EL (cell line): Measurements from ENCODE around the gene SEMA3D.

Experiments used
- DNase-seq: peaks from one replicate; pipeline ENCODE4 v3.0.0-alpha.2; 2016

The SEMA3D gene

DNA sequence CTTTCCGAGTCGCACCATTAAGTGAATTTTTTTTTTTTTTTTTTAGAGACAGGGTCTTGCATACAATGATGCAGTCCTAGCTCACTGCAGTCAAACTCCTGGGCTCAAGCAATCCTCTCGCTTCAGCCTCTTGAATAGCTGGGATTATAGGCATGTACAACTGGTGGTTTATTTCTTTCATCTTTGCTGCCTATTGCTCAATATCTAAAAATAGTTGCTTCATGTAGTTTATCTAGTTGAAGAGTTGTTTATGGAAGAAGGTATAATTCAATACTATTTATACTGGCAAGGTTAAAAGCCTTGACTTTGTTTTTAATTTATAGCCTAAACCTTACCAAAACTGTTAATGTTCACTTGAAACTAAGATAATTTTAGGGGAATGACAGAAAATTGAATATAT lies 66.9 kb downstream of the SEMA3D start:
- DNase-seq = no peak

DNA sequence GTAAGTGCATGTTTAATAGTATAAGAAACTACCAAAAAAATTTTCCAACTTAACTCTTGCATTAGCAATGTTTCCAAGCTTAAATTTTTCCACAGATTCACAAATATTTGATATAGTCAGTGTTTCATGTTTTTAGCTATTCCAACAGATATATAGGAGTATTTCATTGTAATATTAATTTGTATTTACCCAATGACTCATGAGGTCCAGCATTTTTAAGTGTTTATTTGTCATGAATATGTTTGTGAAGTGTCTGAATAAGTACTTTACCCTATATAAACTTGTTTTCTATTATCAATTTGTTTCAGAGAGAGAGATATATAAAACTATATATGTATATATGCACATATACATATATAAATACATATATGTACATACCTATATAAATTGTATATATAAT lies 71.0 kb downstream of the SEMA3D start:
- DNase-seq = no peak

DNA sequence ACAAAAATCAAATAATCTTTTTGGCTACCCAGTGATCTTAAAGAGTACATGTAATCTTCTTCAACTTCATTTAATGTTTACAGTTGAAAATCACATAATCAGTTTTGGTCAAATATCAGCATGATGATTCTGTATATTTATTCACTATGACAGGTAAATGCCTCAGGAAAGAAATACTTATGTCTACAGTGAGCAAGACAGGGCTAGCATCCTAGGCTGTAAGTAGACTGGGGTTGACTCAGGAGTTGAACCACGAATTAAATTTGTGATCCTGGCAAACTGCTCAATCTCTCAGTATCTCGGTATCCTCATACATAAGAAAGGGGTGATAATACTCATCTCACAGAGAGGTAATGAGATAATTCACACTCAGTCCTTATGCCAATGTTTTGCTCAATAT lies 71.8 kb downstream of the SEMA3D start:
- DNase-seq = no peak

DNA sequence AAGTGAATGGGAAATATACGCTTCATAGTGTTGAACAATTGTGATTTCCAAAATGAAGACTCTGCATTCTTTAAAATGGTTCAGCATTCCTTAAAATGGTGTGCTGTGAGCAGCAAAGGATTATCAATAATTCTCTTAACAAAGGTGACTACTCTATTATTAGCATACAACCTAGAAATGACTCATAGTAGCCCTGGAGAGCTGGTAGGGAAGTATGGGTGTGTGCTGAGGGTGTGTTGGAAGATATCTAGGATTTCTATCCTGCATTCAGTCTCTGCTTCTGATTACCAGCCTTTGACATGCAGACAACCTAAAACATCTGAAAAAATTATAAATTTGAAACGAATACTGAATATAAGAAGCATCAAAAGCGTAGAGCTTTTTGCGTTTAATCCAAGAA lies 72.5 kb downstream of the SEMA3D start:
- DNase-seq = no peak

DNA sequence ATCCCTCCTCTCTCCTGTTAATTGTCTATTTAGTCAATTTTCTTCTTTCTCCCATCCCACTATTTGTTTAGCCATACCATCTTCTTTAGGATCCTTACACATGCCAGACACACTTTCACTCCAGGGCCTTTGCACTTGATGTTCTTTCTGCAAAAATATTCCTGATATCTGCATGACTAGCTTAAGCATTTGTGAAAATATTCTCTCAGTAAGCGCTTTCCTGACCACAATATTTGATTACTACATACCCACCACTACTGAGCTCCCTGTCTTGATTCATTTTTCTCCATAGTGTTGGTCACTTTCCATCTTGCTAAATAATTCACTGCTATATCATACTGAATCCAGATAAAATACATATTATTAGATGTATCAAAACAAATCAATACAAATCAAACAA lies 75.1 kb downstream of the SEMA3D start:
- peak; percentile 53 for DNase-seq

DNA sequence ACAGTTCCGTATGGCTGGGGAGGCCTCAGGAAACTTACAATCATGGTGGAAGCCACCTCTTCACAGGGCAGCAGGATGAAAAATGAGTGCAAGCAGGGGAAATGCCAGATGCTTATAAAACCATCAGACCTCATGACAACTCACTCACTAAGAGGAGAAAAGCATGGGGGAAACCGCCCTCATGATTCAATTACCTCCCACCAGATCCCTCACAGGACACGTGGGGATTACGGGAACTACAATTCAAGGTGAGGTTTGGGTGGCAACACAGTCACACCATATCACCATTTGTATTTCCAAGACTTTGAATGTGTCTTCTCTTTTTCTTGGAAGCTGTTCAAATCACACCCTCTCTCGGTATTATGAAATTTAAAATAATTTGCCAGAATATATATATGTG lies 80.1 kb downstream of the SEMA3D start:
- no peak for DNase-seq

DNA sequence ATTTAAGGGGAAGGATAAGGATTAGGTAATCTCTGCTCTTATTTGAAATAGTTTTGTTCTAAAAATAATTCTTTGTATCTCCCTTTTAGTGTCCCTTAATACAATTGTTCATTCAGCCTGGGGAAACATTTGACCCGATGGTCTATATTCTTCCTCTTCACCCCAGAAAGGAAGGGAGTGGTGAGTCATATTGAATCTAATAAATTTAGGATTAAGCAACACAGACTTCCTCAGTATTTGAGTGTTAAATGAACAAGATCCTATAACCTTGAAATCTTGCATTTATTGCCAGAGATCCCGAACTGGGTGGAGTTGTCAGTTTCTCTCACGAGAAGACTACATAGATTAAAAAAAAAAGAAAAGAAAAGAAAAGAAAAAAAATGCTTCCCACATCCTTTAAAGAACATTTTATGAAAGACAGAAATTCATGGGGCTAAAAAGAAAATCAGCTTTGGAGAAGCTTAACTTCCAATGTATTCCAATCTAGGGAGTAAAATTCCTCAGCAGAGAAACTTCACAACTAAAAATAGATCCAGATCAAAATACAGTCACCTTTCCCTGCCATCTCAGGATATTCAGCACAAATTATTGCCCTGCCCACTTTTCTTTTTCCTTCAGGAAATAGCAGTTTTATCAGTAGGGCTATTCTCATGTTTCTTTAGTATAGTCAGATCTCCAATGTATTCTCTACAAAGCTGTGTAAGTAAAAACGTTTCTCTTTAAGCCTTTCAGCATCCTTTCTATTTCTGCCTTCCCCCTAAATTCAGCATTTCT lies 82.2 kb downstream of the SEMA3D start:
- DNase-seq = peak; percentile 73

DNA sequence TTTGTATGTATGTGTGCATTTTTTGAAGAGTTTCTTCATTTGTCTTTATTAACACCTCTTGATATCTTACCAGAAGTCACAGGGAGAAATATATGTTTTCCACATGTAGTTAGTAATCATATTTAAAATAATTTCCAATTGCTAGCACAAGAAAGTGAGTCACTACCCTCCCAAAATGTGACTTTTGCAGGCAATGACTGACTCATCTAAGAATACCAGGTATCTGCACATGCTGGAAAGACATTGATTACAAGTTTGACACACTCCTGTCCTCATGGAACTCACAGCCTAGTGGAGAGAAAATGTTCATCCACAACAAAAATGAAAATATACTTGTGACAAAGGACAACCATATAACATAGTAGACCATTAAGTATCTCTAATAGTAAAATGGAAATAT lies 82.9 kb downstream of the SEMA3D start:
- peak; percentile 42 for DNase-seq

DNA sequence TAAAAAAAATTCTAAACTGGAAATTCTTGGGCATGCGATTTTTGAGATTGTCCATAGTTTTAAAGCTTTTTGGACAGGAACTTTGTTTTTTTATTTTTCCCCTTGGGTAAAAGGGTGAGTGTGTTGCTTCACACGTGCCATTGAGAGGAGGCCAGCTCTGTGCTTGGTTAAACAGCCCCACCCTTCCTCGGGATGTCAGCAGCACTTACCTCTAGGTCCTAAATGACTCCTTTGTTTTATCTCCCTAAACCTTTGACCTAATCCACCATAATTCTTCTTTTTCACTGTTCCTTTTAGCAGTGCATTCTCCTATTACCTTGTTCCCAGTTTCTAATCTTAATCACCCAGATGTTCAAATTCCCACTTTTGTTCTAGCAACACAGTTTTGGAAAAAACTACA lies 83.5 kb downstream of the SEMA3D start:
- DNase-seq = peak; percentile 20

DNA sequence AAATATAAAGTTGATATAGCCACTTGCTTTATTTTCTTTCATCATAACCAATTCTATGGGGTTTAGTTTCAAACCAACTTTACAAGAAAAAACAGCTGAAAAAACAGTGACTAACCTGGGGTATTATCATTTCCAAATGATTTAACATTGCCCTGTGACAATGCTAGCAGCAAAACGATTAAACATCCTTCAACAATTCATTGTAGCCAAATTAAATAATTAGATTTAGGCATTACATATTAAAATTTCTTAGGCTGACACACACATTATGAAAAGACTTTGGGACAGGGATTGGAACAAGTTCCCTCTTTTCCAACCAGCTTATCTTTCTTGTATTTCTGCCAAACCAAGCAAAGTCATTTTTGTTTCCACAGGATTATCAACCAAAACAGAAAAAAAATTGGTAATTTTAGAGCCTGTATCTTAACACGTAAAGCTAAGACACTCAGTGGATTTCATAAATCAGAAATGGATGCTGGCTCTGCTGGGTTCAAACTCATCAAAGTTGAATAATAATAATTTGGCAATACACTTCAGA lies 84.0 kb downstream of the SEMA3D start:
- peak; percentile 53 for DNase-seq

DNA sequence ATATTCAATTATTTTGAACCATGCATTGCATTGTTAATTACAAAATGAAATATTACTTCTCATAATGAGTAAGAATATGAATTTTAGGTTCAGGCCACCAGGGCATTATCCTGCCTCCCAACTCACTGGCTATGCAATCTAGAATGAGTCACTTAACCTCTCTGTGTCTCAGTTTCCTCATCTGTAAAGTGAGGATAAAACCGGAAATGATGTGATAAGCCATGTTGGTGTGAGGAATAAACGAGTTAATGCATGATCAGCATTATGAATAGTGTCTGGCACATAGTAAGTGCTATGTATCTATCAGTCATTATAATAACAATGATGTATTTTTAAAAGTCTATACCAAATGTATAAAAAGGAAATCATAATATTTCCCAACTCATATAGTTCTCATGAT lies 85.5 kb downstream of the SEMA3D start:
- no peak for DNase-seq

DNA sequence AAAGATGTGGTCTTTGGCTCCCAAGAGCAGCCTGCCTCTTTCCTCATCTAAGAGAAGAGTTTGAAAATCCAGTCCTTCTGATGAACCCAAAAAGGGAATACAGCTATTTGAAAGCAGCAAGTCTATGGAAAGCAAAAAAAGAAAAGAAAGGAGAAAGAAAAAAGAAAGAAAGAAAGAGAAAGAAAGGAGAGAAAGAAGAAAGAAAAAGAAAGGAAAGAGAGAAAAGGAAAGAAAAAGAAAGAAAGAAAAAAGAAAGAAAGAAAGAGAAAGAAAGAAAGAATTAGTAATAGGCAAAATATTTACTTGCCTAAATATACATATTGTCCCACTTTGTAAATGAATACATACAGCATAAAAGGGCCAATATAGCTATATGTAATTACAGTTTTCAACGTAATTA lies 89.0 kb downstream of the SEMA3D start:
- DNase-seq = no peak

DNA sequence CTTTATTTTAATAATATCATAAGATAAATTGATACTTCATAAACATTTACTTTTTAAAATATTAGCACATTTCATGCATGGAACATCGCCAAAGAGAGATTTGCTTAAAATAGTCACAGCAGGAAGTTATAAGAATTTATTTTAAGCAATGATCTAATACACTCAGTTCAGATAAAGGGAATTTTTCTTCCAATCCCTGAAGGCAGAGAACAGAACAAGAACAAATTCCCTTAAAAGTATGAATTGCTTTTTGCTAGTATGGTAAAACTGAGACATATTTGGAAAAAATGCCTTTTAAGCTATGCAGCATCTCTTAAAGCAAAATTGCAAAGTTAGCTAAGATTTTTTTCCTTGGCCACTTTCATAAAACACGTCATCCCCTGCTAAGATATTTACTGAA lies 91.0 kb downstream of the SEMA3D start:
- DNase-seq = no peak

DNA sequence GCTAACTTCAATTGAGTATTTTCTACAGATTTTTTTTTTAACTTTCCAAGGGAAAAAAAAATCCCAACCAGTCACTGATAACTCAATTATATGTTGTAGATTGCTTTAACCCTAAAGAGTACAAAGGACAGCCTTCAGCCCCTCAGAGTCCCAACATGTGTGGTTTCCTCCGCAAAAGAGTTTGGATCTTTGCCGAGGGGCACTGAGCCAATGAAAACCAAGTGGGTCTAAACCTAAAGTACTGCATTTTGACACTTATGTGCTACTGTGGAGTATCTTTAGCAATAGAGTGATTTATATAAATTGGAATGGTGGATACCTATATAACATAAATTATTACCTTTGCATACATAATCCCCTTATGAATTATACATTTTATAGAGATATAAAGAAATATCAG lies 91.5 kb downstream of the SEMA3D start:
- no peak for DNase-seq

DNA sequence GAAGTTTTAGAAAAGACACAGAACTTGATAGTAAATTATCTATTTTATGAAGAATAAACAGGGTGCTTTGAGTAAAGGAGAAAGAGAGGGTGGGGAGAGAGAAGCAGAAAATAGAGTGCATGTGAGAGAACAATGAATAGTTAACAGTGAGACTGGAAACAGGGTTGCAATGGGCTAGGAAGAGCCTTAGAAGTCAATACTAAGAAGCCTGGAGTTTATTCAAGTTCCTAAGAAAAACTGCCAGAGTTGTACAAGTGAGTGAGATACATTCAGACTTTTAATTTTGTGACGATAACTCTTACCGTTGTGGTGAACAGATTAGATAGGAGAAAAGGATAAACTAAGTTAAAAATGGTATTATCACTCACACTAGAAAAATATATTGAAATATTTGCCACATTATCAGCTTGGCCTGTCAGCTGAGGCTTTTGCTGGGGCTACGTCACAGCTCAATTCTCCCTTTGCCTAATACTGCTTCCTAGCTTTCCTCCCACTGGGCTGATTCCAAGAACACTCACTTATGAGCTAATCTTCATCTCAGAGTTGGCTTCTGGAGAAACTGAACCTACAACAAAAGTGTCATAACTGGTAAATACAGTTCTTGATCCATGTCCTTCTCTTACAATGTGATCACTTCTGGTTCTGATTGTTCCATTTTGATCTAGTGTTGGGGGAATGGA lies 92.7 kb downstream of the SEMA3D start:
- DNase-seq = no peak

DNA sequence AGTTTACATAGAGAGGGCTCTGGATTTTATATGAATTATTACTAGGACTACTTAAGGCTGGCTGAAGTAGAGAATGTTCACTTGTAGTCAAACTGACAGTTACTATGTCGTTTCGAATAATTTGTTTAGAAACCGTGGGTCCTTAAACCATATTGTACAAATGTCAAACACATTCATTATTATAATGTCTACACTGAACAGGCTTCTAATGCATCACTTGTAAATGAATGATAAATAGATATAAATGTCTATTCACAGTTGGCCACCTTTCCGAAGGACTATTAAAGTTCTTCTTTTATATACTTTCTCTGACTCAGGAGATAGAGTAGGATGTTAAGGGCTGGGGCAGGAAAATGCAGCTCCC lies 95.3 kb downstream of the SEMA3D start:
- DNase-seq = no peak

DNA sequence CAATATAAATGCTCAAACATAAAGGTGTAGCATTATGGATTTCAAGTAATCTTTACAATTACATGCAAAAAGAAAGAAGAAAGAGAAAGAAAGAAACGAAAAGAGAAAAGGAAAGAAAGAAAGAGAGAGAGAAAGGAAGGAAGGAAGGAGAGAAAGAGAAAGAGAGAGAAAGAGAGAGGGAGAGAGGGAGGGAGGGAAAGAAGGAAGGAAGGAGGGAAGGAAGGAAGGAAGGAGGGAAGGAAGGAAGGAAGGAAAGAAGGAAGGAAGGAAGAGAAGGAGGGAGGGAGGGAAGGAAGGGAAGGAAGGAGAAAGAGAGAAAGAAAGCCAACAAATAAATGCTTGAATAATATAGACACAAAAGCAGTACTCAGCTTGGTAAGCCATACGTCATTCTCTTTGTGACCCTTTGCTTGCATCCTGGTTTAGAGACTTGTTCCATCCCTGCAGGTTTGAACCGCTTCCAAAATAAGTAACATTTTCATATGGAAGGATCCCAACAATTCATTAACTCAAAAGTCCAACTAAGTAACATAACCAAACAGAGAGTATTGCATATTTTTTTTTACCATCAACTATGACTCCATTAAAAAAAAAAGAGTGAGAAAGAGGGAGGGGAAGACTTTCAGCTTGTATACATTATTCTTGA lies 95.8 kb downstream of the SEMA3D start:
- DNase-seq = no peak

DNA sequence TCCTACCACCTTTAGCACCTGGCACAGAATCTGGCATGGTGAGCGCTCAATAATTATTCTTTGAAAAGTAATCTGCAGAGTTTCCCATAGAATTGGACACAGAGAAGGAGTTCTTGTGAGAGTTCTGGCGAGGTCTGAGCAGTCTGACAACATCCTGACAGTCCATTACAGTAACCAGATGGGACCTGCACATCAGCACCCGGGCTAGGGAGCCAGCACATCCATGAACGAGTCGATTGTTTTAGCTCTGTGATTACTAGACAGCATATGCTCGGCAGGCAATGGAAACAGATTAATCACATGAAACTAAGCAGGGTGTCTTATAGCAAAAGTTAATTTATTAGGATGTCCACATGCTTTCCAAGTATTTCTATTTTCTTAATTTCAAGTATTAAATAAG lies 96.7 kb downstream of the SEMA3D start:
- DNase-seq = no peak

DNA sequence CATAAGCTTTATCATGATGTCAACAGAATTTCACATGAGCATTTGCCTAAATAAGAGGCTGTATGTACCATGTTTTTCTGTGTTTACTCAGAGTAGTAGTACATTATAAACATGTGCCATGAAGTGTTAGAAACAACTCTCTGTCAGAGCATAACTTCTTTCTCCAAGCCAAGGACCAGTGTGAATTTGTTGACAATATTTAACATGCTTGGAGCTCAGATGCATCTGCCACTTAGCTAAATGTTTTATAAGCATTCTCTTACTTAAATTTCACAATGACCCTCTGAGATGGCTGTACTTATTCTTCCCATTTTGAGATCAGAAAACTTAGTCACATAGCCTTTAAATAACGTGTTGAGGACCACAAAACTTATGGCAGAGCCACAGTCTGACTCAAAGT lies 105.0 kb downstream of the SEMA3D start:
- no peak for DNase-seq

DNA sequence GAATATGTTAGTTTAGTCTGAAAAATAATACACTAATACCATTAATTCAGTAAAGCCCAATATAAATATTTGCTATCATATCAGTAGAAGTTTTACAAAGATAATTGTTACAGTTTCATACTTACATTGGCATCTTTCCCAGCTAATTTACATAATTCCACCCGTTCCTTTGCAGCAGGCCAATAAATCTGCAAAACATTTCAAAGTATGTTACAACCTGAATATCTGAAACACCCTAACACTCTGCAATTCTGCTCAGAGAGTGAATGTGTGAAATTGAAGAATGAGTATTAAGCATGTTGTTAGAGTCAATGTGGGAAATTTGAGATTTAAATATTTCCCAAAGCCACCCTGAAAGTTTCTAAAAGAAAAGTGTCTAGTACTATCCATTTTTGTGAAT lies 105.5 kb downstream of the SEMA3D start:
- no peak for DNase-seq

DNA sequence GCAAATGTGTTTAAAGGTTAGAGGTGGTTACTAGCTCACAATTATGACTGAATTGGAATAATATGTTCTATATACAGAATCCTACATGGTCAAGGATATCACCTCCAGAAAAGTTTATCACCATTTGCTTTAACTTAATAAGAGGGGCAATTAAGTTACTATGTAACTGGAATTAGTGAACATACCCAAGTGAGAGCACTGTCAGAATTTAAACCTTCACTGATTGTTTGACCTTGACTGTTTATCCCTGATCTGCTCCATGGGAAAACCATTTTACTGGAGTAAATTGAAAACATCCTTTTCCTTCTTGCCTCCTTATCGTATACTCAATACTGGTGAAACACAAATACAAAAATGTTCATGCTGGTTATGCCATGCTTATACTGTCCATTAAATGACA lies 107.4 kb downstream of the SEMA3D start:
- DNase-seq = no peak

DNA sequence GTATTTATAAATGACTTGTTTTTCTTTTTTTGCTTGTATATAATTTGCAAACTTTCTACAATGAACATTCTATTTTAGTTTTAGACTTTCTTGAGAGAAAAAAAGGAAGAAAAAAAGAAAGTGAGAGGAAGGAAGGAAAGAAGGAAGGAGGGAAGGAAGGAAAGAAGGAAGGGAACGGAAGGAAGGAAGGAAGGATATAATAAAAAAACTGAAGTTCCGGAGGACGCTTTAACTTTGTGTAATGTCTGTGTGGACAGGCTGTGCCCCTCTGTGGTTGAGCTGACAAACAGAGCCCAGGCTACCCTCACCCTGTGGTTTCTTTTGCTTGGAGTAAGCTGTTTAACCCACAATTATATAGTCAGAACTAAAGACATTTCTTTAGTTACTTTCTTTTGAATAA lies 108.7 kb downstream of the SEMA3D start:
- DNase-seq = no peak

DNA sequence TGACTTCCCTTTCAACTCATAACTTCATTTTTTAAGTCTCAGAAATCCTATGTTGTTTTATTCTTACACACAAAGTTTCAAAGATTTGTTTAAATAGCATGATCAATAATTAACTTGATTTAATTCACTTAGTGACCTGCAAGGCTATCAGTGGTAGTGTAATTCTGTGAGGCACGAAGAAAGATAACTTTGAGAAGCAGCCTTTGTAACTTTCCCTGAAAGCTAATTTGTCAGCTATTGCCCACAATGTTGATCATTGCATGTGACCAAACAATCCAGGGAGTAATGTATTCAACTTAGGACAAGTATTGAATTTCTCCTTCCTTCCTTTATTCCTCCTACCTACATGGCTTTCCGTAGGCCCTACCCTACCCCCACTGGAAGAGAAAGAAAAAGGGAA lies 111.0 kb downstream of the SEMA3D start:
- DNase-seq = no peak

DNA sequence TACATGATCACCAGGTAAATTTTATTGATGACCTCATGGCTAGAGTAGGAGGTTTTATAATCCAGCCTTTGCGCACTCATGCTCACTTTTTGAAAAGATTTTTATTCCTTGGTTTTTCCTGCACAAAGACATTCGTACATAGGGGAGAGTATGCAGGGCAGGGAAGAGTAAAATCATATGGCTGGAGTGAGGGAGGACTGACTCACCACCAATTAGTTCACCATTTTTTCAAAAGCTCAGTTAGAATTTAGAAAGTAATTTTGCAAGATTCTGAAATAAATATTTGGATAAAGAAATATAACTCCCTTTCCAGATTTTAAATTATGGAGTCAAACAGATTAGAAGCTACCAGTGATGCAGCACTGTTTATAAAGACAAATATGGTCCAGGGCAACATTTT lies 111.9 kb downstream of the SEMA3D start:
- no peak for DNase-seq
